Left kidney (tissue), 2 donors: ENCODE results near the gene CSE1L. TPM values are rescaled to one million over a fixed set of nuclear protein-coding genes. Genes with fewer than 3 reads are reported as not detected.
"Not testable (repeated sequence)": the region's sequence is repeated elsewhere in the genome, so short reads cannot be mapped to it uniquely, and the experiment has no call there.

Experiments used
- DNase-seq: peaks from one replicate; pipeline ENCODE4 v3.0.0-alpha.2; 2013
- polyA plus RNA-seq: library from polyadenylated mRNA; unstranded; fragments of 120-200 nt; gene quantifications from one replicate; pipeline ENCODE4 v1.2.1, GENCODE V29; 2013; ENCODE audit not compliant: insufficient read length

CSE1L gene
- polyA plus RNA-seq, 1 donor: 130 TPM

GRCh38 chr20:49119988-49120387, 73.9 kb downstream of the CSE1L start:
- DNase-seq: no peak

- DNase-seq: no peak
Observed at GRCh38 chr20:49122920-49123319, 76.8 kb downstream of the CSE1L start.

GRCh38 chr20:49123982-49124381, 77.9 kb downstream of the CSE1L start:
- DNase-seq: no peak

GRCh38 chr20:49132995-49133478, 86.9 kb downstream of the CSE1L start:
- peak; percentile 84 for DNase-seq

- no peak for DNase-seq
Observed at GRCh38 chr20:49133571-49133970, 87.5 kb downstream of the CSE1L start.

GRCh38 chr20:49134797-49135196, 88.7 kb downstream of the CSE1L start:
- not testable (repeated sequence) for DNase-seq

GRCh38 chr20:49136817-49137571, 90.9 kb downstream of the CSE1L start:
- DNase-seq: no peak

GRCh38 chr20:49138431-49138830, 92.3 kb downstream of the CSE1L start:
- DNase-seq: no peak

- DNase-seq: no peak
Observed at GRCh38 chr20:49140411-49140810, 94.3 kb downstream of the CSE1L start.

- no peak for DNase-seq
Observed at GRCh38 chr20:49140834-49141233, 94.7 kb downstream of the CSE1L start.

Other genes with a start within 250 kb of the CSE1L start
- gene PREX1, start 218.3 kb upstream of the CSE1L start, polyA plus RNA-seq: 11.7 TPM
- gene ARFGEF2, start 124.6 kb upstream of the CSE1L start, polyA plus RNA-seq: 33.3 TPM
- gene STAU1, start 142.0 kb downstream of the CSE1L start, polyA plus RNA-seq: 118 TPM
- 48.4 TPM for gene DDX27, start 173.1 kb downstream of the CSE1L start, polyA plus RNA-seq
- gene ZNFX1, start 231.7 kb downstream of the CSE1L start, polyA plus RNA-seq: 17.7 TPM